GM23338 (cell line): ENCODE data around the gene ELFN1. TPM values are rescaled to one million over a fixed set of nuclear protein-coding genes. Genes with fewer than 3 reads are reported as not detected.

Source experiments
- ATAC-seq: fragments of 200-7000 bp; cut with Tn5 transposase; 3 replicates; pipeline ENCODE4 v1.9.1; 2020
- DNase-seq: peaks from one replicate; pipeline ENCODE4 v3.0.0-alpha.2; 2015; ENCODE audit warnings: low spot score
- H2AFZ ChIP-seq: fragments of 200-600 bp; sonication (generic); 2 replicates; pipeline ENCODE4 v1.8.0; 2016; ENCODE audit warnings: antibody characterized with exemption, mild to moderate bottlenecking, moderate library complexity
- H3F3A ChIP-seq: fragments of 200-600 bp; sonication (generic); replicated peaks from 2 replicates; pipeline ENCODE4 v1.8.0; 2017; ENCODE audit warnings: antibody characterized with exemption, mixed run types, low read depth
- H3K27ac ChIP-seq: fragments of 200-600 bp; sonication (generic); 2 replicates; pipeline ENCODE4 v1.6.1; 2016; ENCODE audit warnings: low read depth
- H3K27me3 ChIP-seq: fragments of 200-600 bp; sonication (generic); 2 replicates; pipeline ENCODE4 v1.8.0; 2016; ENCODE audit warnings: mild to moderate bottlenecking, mixed run types, moderate library complexity; ENCODE audit not compliant: insufficient read depth
- H3K36me3 ChIP-seq: fragments of 200-600 bp; sonication (generic); 2 replicates; pipeline ENCODE4 v1.8.0; 2016; ENCODE audit warnings: mild to moderate bottlenecking; ENCODE audit not compliant: insufficient read depth
- H3K4me1 ChIP-seq: fragments of 200-600 bp; sonication (generic); 2 replicates; pipeline ENCODE4 v1.8.0; 2016; ENCODE audit warnings: mild to moderate bottlenecking, moderate library complexity; ENCODE audit not compliant: insufficient read depth
- H3K4me2 ChIP-seq: fragments of 200-600 bp; sonication (generic); 2 replicates; pipeline ENCODE4 v1.7.1; 2017; ENCODE audit warnings: mixed run types
- H3K4me3 ChIP-seq: fragments of 200-600 bp; sonication (generic); 2 replicates; pipeline ENCODE4 v1.6.1; 2016; ENCODE audit warnings: mixed run types
- H3K79me2 ChIP-seq: fragments of 200-600 bp; sonication (generic); replicated peaks from 2 replicates; pipeline ENCODE4 v1.8.0; 2017; ENCODE audit warnings: mild to moderate bottlenecking; ENCODE audit not compliant: insufficient read depth
- H3K9me2 ChIP-seq: fragments of 200-600 bp; sonication (generic); 2 replicates; pipeline ENCODE4 v1.8.0; 2017; ENCODE audit not compliant: insufficient read depth
- H4K20me1 ChIP-seq: fragments of 200-600 bp; sonication (generic); replicated peaks from 2 replicates; pipeline ENCODE4 v1.8.0; 2017; ENCODE audit warnings: mild to moderate bottlenecking; ENCODE audit not compliant: insufficient read depth
- H3K27ac Mint-ChIP-seq: 2 replicates; pipeline ENCODE4 v1.8.0; 2020; ENCODE audit warnings: inconsistent platforms, mild to moderate bottlenecking, moderate library complexity, mixed read lengths
- H3K27me3 Mint-ChIP-seq: 3 replicates; pipeline ENCODE4 v1.8.0; 2022; ENCODE audit warnings: low read depth, mild to moderate bottlenecking, moderate library complexity, mixed read lengths, inconsistent platforms; ENCODE audit not compliant: insufficient read depth, poor library complexity
- H3K36me3 Mint-ChIP-seq: 3 replicates; pipeline ENCODE4 v1.8.0; 2021; ENCODE audit warnings: low read depth, mild to moderate bottlenecking, inconsistent platforms, moderate library complexity, mixed read lengths
- H3K4me1 Mint-ChIP-seq: 3 replicates; pipeline ENCODE4 v1.8.0; 2020; ENCODE audit warnings: mild to moderate bottlenecking, inconsistent platforms, mixed read lengths
- H3K4me3 Mint-ChIP-seq: 3 replicates; pipeline ENCODE4 v1.8.0; 2021; ENCODE audit warnings: moderate library complexity, mild to moderate bottlenecking, inconsistent platforms, mixed read lengths
- H3K9me3 Mint-ChIP-seq: 3 replicates; pipeline ENCODE4 v1.8.0; 2020; ENCODE audit warnings: moderate library complexity, mild to moderate bottlenecking, inconsistent platforms, mixed read lengths
- CREB1 ChIP-seq: fragments of 250-450 bp; sonication (Bioruptor Pico); IDR thresholded peaks from 2 replicates; pipeline ENCODE4 v1.5.0; 2020; ENCODE audit warnings: low read depth, mild to moderate bottlenecking, moderate library complexity
- EZH2 ChIP-seq: fragments of 200-600 bp; sonication (generic); IDR thresholded peaks from one replicate; pipeline ENCODE4 v1.8.0; 2017; ENCODE audit warnings: antibody characterized with exemption, mild to moderate bottlenecking, low read depth; ENCODE audit not compliant: unreplicated experiment
- EZH2phosphoT487 ChIP-seq: fragments of 200-600 bp; sonication (generic); IDR thresholded peaks from one replicate; pipeline ENCODE4 v1.8.1; 2018; ENCODE audit warnings: antibody characterized with exemption; ENCODE audit not compliant: unreplicated experiment
- POLR2AphosphoS5 ChIP-seq: IDR thresholded peaks from 2 replicates; pipeline ENCODE4 v1.6.1; 2016; ENCODE audit warnings: antibody characterized with exemption, low read depth
- REST ChIP-seq: IDR thresholded peaks from one replicate; pipeline ENCODE4 v1.6.1; 2018; ENCODE audit warnings: antibody characterized with exemption; ENCODE audit not compliant: unreplicated experiment
- ZNF114 ChIP-seq: fragments of 250-450 bp; sonication (Bioruptor Pico); IDR thresholded peaks from 2 replicates; pipeline ENCODE4 v1.5.0; 2020; ENCODE audit warnings: mild to moderate bottlenecking, moderate library complexity
- ZNF331 ChIP-seq: fragments of 250-450 bp; sonication (Bioruptor Pico); IDR thresholded peaks from 2 replicates; pipeline ENCODE4 v1.5.0; 2020; ENCODE audit warnings: low read depth, mild to moderate bottlenecking, moderate library complexity
- polyA plus RNA-seq: library from polyadenylated mRNA; unstranded; fragments of >200 nt; fragmentation: Nextera tagmentation; extraction: Ambion mirVana; gene quantifications from 2 replicates; pipeline ENCODE4 v1.2.1, GENCODE V29; 2016
- total RNA-seq: library from RNA; depleted of rRNA; stranded (reverse); fragments of >200 nt; shearing (Covaris generic); gene quantifications from 2 replicates; pipeline ENCODE4 v1.2.3, GENCODE V29; 2014
- TF ChIP-seq, protein P1 (sequence below): IDR thresholded peaks from 2 replicates; pipeline ENCODE4 v1.6.1; 2016; ENCODE audit warnings: antibody characterized with exemption

ELFN1 gene
- total and polyA plus RNA-seq, 2 experiments from 2014 or later, result 0.08 to 3.5 TPM

DNA sequence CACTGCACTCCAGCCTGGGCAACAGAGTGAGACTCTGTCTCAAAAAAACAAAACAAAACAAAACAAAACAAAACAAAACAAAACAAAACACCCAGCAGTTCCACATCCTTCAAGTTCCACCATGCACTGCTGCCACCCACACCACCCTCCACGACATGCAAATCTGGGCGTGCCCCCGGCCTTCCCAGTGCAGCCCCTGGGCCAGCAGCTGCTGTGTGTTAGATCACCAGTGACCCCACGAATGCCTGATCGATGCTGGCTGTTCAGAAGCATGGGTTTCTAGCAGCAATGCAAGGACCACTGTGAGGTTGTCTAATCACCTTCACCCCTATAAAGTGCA is 36.3 kb downstream of the ELFN1 start (continued):
- TF ChIP-seq ZNF114 (CRISPR knock-in tag), result no peak
- no peak for TF ChIP-seq EZH2phosphoT487
- no peak for TF ChIP-seq CREB1 (CRISPR knock-in tag)

GRCh38 chr7:1706721-1707613 is 36.9 kb downstream of the ELFN1 start:
- DNase-seq (no peak), ATAC-seq (peak; percentile 13; the same call in 2 of the 3 replicates)
- no peak overlapping the region for H3K27ac ChIP-seq
- no peak overlapping the region for H3K4me3 ChIP-seq
- TF ChIP-seq EZH2 (no peak), REST (no peak), POLR2AphosphoS5 (no peak), ZNF331 (no peak), CREB1 (CRISPR knock-in tag) (no peak)
- TF ChIP-seq, protein P1, sequence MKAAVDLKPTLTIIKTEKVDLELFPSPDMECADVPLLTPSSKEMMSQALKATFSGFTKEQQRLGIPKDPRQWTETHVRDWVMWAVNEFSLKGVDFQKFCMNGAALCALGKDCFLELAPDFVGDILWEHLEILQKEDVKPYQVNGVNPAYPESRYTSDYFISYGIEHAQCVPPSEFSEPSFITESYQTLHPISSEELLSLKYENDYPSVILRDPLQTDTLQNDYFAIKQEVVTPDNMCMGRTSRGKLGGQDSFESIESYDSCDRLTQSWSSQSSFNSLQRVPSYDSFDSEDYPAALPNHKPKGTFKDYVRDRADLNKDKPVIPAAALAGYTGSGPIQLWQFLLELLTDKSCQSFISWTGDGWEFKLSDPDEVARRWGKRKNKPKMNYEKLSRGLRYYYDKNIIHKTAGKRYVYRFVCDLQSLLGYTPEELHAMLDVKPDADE, result no peak
- H3K79me2 ChIP-seq, result no peaks in the 10 kb centered on the region
- no peaks in the 10 kb centered on the region; the same call in 1 of the 2 replicates for H3K9me2 ChIP-seq
- no peaks in the 10 kb centered on the region for H4K20me1 ChIP-seq
- H3K36me3 ChIP-seq, result peaks cover 3% of the 10 kb centered on the region; the same call in 1 of the 2 replicates
- no peak overlapping the region for H2AFZ ChIP-seq
- no peak overlapping the region for H3K27ac Mint-ChIP-seq
- H3K4me2 ChIP-seq, result no peak overlapping the region
- H3K9me3 Mint-ChIP-seq, result peaks cover 30% of the 10 kb centered on the region
- H3K4me1 Mint-ChIP-seq, result peaks cover 34% of the 10 kb centered on the region
- H3K36me3 Mint-ChIP-seq, result peaks cover 27% of the 10 kb centered on the region; the same call in 2 of the 3 replicates
- peaks cover 23% of the 10 kb centered on the region; the same call in 1 of the 2 replicates for H3K4me1 ChIP-seq
- peaks cover 9% of the 10 kb centered on the region for H3K27me3 Mint-ChIP-seq
- no peaks in the 10 kb centered on the region for H3K27me3 ChIP-seq
- no peaks in the 10 kb centered on the region for H3F3A ChIP-seq
- no peak overlapping the region for H3K4me3 Mint-ChIP-seq
